Astrocyte of the spinal cord (primary cell): Measurements from ENCODE around the gene LDLRAD3.
"Not testable (repeated sequence)": the region's sequence is repeated elsewhere in the genome, so short reads cannot be mapped to it uniquely, and the experiment has no call there.

Experiments
- DNase-seq: peaks from one replicate; pipeline ENCODE4 v3.0.0; 2011; ENCODE audit warnings: low read depth, low spot score
- H3K4me3 ChIP-seq: 2 replicates; pipeline ENCODE4 v1.5.1; 2011; ENCODE audit warnings: low read depth, mild to moderate bottlenecking, low read length, moderate library complexity
- in situ Hi-C: cut with HindIII; loops from 2 replicates; pipeline ENCODE4 v1.10.0; 2017; ENCODE audit warnings: low sequenced_read_pairs
- TF ChIP-seq, protein P1 (sequence below): IDR thresholded peaks from 2 replicates; pipeline ENCODE4 v1.5.1; 2012; ENCODE audit warnings: low read depth, mild to moderate bottlenecking, low read length, inconsistent platforms

LDLRAD3 gene

DNA sequence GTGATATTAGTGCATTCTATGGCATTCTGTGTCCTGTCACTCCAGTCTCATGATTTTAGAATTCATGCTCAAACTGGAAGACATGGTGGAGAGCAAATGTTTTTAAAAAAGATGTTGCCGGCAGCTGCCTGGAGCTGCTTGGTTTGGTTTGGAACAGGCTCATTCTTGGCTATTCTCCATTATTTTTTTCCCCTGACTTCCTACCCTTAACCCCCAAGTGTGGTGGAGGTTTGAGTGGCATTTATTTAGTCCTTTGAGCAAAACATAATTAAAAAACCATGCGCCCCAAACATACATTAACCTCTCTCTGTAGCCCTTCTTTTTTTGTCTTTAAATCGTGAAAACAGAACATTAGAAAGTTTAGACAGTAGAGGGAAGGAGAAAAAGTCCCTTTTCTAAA lies 94.7 kb downstream of the LDLRAD3 start:
- in situ Hi-C loops = no loop called here
- TF ChIP-seq, protein P1, sequence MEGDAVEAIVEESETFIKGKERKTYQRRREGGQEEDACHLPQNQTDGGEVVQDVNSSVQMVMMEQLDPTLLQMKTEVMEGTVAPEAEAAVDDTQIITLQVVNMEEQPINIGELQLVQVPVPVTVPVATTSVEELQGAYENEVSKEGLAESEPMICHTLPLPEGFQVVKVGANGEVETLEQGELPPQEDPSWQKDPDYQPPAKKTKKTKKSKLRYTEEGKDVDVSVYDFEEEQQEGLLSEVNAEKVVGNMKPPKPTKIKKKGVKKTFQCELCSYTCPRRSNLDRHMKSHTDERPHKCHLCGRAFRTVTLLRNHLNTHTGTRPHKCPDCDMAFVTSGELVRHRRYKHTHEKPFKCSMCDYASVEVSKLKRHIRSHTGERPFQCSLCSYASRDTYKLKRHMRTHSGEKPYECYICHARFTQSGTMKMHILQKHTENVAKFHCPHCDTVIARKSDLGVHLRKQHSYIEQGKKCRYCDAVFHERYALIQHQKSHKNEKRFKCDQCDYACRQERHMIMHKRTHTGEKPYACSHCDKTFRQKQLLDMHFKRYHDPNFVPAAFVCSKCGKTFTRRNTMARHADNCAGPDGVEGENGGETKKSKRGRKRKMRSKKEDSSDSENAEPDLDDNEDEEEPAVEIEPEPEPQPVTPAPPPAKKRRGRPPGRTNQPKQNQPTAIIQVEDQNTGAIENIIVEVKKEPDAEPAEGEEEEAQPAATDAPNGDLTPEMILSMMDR = no peak
- H3K4me3 ChIP-seq = no peak overlapping the region
- DNase-seq = no peak

DNA sequence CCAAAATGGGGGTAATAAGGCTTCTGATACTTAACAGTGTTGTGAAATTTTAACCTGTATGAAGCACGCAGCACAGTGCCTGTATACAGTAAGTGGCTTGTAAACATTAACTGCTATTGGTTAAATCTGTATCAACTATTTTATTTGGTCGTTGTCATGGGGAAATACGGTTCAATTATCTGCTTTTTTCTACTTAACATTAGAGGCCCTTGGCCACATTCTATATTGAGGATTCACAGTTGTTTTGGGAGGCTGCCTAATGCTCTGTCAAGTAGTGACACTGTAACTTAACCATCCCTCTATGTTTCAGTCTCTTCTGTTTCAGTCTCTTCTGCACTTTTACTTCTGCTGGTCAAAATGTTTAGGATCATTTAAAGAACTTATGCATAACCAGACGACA lies 95.6 kb downstream of the LDLRAD3 start:
- in situ Hi-C loops = no loop called here
- no peak for DNase-seq
- no peak overlapping the region for H3K4me3 ChIP-seq
- TF ChIP-seq, protein P1 = no peak

DNA sequence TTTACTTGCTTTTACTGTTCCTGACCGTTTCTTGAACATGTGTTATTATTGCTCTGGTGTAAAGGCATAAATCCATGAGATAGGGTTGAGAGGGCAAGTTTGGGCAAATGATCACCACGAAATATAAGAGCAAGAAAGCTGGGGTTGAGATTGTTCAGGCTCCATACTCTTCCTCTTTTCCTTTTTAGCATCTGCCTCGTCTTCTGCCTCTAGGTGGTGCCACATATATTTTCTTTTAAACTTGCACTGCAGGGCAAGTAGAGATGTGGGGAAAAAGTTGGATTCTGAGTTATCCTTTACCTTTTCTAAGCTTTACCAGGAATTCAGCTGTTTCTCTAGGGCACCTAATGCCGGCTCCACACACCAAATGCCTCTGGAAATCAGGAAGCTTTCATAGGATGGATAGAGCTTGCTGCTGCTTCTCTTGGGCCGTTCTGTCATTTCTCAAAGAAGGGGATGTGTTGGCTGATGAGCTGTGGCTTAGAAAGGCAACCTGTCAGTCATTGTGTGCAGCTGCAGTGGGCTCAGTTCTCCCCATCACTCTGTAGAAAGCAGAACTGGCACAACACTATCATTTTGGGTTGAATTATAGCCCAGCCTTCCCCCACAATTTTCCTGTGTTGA lies 98.2 kb downstream of the LDLRAD3 start:
- TF ChIP-seq, protein P1 = peak; percentile 64
- no peak overlapping the region for H3K4me3 ChIP-seq
- DNase-seq = peak; percentile 30
- in situ Hi-C loops = no loop called here

DNA sequence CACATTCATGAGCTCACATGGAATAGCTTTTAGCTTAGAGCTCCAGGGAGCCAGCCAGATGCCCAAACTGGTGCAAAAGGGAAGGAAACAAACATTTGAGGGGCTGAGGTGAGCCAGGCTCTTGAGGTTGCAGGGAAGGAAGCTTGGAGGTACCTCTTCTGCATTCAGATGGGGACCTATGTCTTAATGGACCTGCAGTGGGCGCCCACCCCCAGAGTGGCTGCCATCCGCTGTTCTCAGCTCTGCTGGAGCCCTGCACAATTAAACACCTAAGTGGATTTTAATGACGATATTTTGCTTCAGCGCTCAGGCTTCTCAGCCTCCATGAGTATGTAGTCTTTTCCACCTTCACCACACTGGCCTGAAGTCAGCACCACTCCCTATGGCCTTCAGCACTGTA lies 100.8 kb downstream of the LDLRAD3 start:
- no peak for DNase-seq
- no peak overlapping the region for H3K4me3 ChIP-seq
- in situ Hi-C loops = no loop called here
- TF ChIP-seq, protein P1 = no peak

DNA sequence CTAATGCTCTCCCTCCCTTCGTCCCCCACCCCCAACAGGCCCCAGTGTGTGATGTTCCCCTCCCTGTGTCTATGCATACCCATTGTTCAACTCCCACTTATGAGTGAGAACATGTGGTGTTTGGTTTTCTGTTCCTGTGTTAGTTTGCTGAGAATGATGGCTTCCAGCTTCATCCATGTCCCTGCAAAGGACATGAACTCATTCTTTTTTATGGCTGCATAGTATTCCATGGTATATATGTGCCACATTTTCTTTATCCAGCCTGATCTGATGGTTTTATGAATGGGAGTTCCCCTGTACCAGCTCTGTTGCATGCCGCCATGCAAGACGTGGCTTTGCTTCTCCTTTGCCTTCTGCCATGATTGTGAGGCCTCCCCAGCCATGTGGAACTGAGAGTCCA lies 102.1 kb downstream of the LDLRAD3 start:
- DNase-seq, H3K4me3 ChIP-seq, in situ Hi-C loops: not testable (repeated sequence)

DNA sequence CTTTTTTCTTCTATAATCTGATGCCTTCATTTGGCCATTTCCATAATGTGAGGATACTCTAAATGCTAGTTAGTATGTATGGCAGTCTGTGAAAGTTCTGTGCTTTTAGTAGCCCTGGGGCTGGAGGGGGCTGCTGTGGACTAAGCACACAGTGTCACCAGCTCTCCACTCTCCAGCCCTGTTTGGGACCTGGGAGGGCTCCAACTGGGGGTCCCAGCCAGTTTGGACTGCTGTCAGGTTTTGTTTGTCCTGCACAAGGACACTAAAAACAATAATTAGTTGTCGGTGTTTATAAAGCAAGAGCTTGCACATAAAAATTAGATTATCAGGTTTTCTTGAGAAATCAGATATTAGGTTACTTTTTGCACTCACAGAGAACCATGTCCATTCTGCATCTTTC lies 103.1 kb downstream of the LDLRAD3 start:
- H3K4me3 ChIP-seq = no peak overlapping the region
- DNase-seq = no peak
- in situ Hi-C loops = no loop called here
- TF ChIP-seq, protein P1 = no peak

DNA sequence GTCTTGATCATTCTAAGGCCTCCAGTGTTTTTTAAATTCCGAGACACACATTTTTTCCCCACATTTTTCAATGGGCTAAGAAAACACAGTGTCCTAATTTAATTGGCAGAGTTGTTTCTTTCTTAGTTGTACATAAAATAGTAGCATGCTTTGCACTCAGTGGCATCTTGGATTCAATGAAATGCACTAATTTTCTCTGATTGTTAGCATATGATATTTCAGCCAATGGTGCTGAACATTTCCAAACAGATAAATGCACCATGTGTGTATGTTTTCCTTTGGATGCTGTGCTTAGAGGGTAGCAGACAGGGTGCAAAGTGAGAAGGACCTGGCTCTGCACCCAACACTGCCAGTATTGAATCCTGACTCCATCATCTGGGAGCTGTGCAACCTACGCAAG lies 103.5 kb downstream of the LDLRAD3 start:
- H3K4me3 ChIP-seq = no peak overlapping the region
- DNase-seq = no peak
- TF ChIP-seq, protein P1 = no peak
- in situ Hi-C loops = no loop called here
